ENCODE results near the gene GUCD1. TPM values are rescaled to one million over a fixed set of nuclear protein-coding genes. Genes with fewer than 3 reads are reported as not detected.
"Not testable (repeated sequence)": the region's sequence is repeated elsewhere in the genome, so short reads cannot be mapped to it uniquely, and the experiment has no call there.

The GUCD1 gene
- total RNA-seq, 1 donor, result 166 TPM

DNA sequence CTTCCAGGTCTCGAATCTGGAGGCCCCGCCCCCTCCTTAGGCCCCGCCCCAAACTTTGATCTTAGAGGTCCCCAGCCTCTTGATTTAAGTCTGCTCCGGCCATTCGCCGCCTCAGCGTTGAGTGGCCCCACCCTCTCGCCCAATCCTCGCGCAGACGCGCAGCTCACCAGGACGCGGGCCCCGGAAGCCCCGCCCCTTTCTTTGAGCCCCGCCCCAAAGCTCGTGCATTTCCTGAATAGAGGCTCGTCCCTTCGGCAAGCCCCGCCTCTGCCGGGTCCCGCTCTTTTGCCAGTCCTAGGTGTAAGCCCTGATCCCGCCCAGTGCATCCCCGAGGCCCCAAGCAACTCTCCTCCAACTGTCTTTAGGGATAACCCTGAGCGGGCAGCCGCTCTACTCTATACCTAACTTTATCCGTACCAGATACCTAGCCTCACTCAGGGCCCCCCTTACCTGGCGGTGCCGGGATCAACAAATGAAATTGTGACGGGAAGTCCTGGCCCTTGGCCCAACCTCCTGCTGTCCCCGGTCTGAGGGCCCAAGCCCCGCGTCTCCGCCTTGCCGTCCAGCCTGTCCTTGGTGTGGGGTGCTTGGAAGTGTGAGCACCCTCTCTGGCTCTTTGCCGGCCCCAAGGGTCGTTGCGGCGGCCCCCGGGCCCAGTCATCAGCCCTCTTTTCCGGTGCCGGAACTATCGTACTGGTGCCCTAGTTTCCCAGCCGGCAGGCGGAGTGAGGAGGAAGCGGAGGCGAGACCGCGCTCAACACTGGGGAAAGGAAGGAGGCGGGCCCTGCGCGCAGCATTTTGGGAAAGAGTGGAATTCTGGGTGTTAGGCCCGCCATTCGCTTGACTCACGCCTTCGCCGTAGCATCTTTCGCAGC lies 464 bp upstream of the GUCD1 start, which contains the start of gene SNRPD3:
TSS of gene SNRPD3 (plus strand) at position 835 of the 875 bp plus-strand sequence. CDS start 1,676 bp downstream, outside the sequence.
- H3K4me3 ChIP-seq (ENCODE audit: low read depth, low read length), result peak within 1 kb of the TSS; percentile 100
- TF ChIP-seq, protein P1, sequence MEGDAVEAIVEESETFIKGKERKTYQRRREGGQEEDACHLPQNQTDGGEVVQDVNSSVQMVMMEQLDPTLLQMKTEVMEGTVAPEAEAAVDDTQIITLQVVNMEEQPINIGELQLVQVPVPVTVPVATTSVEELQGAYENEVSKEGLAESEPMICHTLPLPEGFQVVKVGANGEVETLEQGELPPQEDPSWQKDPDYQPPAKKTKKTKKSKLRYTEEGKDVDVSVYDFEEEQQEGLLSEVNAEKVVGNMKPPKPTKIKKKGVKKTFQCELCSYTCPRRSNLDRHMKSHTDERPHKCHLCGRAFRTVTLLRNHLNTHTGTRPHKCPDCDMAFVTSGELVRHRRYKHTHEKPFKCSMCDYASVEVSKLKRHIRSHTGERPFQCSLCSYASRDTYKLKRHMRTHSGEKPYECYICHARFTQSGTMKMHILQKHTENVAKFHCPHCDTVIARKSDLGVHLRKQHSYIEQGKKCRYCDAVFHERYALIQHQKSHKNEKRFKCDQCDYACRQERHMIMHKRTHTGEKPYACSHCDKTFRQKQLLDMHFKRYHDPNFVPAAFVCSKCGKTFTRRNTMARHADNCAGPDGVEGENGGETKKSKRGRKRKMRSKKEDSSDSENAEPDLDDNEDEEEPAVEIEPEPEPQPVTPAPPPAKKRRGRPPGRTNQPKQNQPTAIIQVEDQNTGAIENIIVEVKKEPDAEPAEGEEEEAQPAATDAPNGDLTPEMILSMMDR (IDR thresholded peaks at IDR 0.05; ENCODE audit: insufficient read depth, low read depth, low read length), result peak; percentile 16
- DNase-seq (ENCODE audit: low read depth), result peak; percentile 99

- DNase-seq (ENCODE audit: low read depth), result peak; percentile 51
Observed at GRCh38 chr22:24553597-24554312, 1.2 kb downstream of the GUCD1 start.

GRCh38 chr22:24552503-24553286 lies 2.2 kb downstream of the GUCD1 start:
- not testable (repeated sequence) for H3K4me3 ChIP-seq (ENCODE audit: low read depth, low read length)

More at GRCh38 chr22:24553597-24554312, 1.2 kb downstream of the GUCD1 start:
- TF ChIP-seq, protein P1 (IDR thresholded peaks at IDR 0.05; ENCODE audit: insufficient read depth, low read depth, low read length), result no peak
- peak overlapping the region; percentile 89 for H3K4me3 ChIP-seq (ENCODE audit: low read depth, low read length)

DNA sequence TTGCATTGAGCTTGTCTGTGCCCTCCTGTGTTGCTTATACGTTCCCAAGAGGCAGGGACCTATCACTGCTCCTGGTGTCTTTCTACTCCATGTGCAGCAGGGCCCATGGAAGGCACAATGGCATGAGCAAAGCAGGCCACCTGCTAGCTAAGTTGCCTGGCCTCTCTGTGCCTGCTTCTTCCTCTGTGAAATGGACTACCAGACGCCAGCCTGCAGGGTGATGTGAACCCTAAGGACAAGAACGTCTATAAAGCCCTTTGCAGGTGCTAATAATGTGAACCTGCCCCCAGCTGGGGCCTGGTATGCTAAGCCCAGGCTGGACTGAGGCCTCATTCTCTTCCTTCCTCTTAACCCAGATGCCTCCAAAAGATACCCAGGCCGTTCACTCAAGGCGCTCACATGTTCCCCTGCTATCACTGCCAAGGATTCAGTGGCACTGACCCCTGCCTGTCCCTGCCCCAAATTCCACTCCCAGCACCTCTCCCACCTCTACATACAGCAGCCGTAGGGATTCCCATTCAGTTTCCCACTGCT lies 4.0 kb downstream of the GUCD1 start:
- no peak for DNase-seq (ENCODE audit: low read depth)
- H3K4me3 ChIP-seq (ENCODE audit: low read depth, low read length), result no peak overlapping the region
- TF ChIP-seq, protein P1 (IDR thresholded peaks at IDR 0.05; ENCODE audit: insufficient read depth, low read depth, low read length), result no peak

More at GRCh38 chr22:24552503-24553286, 2.2 kb downstream of the GUCD1 start:
- DNase-seq (ENCODE audit: low read depth), result not testable (repeated sequence)

DNA sequence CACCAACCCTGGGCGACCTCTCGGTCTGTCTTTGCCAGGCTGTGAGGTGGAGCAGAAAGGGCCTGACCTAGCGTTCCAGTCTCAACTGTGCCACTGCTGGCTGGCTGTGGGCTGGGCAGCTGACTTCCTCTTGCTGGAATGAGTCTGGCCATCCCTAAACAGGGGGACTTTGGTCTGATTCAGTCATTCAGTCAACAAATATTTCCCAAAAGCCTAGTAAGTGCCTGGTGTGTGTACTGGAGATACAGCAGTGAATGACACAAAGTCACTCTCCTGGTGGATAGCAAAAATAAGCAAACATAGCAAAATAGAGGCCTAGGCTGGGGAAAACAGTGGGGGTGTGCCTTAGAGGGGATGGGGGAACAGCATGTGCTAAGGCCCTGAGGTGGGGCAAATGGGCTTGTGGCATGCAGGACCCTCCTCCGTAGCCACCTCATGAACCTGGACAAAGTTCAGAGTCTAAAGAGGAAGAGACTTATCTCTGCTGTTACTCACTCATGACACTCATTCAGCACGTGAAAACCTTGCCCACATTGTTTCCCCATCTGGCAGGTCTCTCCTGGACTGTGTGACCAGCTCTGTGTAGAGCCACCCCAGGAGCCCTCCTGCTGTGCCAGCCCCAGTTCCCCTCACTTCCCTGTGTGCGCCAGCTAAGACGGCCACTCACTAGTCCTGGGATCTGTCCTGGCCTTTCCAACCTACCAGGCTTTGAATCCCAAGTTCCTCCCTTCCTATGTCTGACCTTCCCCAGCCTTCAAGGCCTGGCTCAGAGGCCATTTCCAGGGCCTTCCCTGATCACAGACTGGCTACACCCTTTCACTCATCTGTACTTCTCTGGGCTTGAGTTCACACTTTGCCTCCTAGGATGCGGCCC lies 4.7 kb downstream of the GUCD1 start:
- TF ChIP-seq, protein P1 (IDR thresholded peaks at IDR 0.05; ENCODE audit: insufficient read depth, low read depth, low read length), result no peak
- H3K4me3 ChIP-seq (ENCODE audit: low read depth, low read length), result no peak overlapping the region
- DNase-seq (ENCODE audit: low read depth), result no peak

DNA sequence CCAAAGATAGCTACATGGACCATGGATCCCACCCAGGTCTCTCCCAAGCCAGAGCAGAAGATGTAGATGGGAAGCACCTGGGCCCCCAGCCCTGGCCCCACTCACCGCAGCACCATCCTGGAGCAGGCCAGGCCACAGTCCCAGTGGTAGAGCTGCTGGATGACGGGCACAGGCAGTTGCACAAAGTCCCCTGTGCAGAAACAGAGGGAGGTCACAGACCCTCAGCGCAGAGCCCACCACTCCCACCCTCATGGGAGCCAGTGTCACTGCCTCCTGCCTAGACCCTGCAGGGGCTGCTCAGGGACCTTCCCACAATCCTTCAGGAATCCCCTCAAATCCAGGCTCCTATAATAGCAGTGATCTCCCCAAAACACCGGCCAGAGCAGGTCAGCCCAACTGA lies 6.1 kb downstream of the GUCD1 start:
- TF ChIP-seq, protein P1 (IDR thresholded peaks at IDR 0.05; ENCODE audit: insufficient read depth, low read depth, low read length), result no peak
- no peak overlapping the region for H3K4me3 ChIP-seq (ENCODE audit: low read depth, low read length)
- no peak for DNase-seq (ENCODE audit: low read depth)

All from fibroblast of villous mesenchyme (primary cell).